OCI-LY3 (cell line): Measurements from ENCODE around the gene GIMAP7.
"Not testable (repeated sequence)": the region's sequence is repeated elsewhere in the genome, so short reads cannot be mapped to it uniquely, and the experiment has no call there.

Experiments
- EZH2phosphoT487 ChIP-seq: fragments of 200-600 bp; shearing (Covaris generic); IDR thresholded peaks from 2 replicates; pipeline ENCODE4 v1.6.1; 2018; ENCODE audit warnings: antibody characterized with exemption, mixed run types, low read depth
- TF ChIP-seq, protein P1 (sequence below): fragments of 200-600, 300-600 bp; sonication (generic); IDR thresholded peaks from 2 replicates; pipeline ENCODE4 v1.5.1; 2014; ENCODE audit warnings: antibody characterized with exemption, low read length, low read depth

- TF ChIP-seq, protein P1, sequence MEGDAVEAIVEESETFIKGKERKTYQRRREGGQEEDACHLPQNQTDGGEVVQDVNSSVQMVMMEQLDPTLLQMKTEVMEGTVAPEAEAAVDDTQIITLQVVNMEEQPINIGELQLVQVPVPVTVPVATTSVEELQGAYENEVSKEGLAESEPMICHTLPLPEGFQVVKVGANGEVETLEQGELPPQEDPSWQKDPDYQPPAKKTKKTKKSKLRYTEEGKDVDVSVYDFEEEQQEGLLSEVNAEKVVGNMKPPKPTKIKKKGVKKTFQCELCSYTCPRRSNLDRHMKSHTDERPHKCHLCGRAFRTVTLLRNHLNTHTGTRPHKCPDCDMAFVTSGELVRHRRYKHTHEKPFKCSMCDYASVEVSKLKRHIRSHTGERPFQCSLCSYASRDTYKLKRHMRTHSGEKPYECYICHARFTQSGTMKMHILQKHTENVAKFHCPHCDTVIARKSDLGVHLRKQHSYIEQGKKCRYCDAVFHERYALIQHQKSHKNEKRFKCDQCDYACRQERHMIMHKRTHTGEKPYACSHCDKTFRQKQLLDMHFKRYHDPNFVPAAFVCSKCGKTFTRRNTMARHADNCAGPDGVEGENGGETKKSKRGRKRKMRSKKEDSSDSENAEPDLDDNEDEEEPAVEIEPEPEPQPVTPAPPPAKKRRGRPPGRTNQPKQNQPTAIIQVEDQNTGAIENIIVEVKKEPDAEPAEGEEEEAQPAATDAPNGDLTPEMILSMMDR, result not testable (repeated sequence)
- not testable (repeated sequence) for TF ChIP-seq EZH2phosphoT487
Measured at GRCh38 chr7:150522931-150523330, 8.3 kb downstream of the GIMAP7 start.
